ENCODE results near the gene SHOC2.
"Not testable (repeated sequence)": the region's sequence is repeated elsewhere in the genome, so short reads cannot be mapped to it uniquely, and the experiment has no call there.

SHOC2 gene

GRCh38 chr10:110901954-110902819 is 17.2 kb upstream of the SHOC2 start:
- DNase-seq (ENCODE audit: low read depth) = peak; percentile 93

DNA sequence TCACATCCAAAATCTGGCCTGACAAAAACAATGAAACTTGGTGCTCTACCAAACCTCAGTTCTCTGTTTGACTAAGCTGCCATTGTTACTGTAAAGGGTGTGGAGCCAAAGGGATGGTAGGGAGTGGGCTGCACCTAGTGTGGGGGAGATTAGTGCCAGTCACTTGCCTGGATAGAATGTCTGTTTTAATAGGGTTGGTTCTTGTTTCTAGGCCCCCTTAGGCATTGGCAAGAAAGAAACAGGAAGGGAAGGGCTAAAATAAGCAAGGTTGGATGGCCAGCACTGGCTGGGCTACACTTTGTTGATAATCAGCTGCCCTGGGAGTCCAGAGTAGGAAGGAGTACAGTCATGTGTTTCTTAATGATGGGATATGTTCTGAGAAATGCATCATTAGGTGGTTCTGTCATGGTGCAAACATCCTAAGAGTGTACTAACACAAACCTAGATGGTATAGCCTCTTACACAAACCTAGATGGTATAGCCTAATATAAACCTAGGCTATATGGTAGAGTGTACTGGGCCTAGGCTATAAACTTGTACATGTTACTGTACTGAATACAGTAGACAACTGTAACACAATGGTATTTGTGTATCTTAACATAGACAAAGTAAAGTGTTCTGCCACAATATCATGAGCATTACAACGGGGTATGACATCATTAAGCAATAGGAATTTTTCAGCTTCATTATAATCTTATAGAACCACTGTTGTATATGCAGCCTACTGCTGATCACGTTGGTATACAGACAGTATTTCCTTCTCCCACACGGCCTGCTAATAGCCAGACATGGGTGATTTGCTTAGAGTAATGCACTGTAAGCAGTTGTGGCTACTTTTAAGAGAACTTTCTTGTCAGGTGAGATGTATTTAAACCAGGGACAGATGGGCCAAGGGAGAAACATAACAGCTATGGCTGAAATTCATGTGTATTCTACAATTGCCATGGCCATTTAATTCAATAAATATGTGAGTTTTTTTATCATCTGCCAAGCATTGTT is 15.8 kb upstream of the SHOC2 start:
- peak; percentile 38 for DNase-seq (ENCODE audit: low read depth)

- no peak for DNase-seq (ENCODE audit: low read depth)
Measured at GRCh38 chr10:110910138-110910537, 9.3 kb upstream of the SHOC2 start.

DNA sequence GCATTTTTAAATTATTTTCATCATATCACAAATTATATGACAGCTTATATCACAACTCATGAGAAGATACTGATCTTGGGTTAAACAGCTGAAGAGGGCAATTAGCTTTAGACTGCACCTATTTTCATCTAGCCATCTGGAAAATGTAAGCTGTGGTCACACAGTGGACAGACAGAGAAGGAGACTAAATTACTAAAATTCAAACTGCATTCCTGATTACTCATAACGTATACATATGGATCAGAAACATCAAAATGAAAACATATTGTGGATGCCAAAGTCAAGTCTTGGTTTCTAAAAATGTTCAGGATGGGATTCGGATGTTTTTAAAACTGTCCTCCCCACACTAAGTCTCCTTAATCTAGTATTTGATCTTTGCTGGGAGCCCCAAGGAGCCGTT is 7.0 kb upstream of the SHOC2 start:
- DNase-seq (ENCODE audit: low read depth) = peak; percentile 33

GRCh38 chr10:110914431-110914830 is 5.0 kb upstream of the SHOC2 start:
- no peak for DNase-seq (ENCODE audit: low read depth)

DNA sequence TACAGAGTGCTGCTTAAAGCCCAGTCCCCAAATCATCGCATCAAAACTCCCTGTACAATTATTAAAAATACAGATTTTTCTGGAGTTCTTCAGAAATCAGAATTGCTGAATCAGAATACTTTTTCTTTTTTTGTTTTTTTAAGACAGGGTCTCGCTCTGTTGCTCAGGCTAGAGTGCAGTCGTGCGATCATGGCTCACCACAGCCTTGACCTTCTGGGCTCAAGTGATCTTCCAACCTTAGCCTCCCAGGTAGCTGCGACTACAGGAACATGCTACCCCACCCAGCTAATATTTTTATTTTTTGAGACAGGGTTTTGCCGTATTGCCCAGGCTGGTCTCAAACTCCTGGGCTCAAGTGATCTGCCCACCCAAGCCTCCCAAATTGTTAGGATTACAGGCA is 4.4 kb upstream of the SHOC2 start:
- DNase-seq (ENCODE audit: low read depth) = no peak

- not testable (repeated sequence) for DNase-seq (ENCODE audit: low read depth)
Measured at GRCh38 chr10:110915600-110915999, 3.8 kb upstream of the SHOC2 start.

GRCh38 chr10:110916554-110917346 is 2.7 kb upstream of the SHOC2 start:
- DNase-seq (ENCODE audit: low read depth) = peak; percentile 72

- DNase-seq (ENCODE audit: low read depth) = peak; percentile 94
Measured at GRCh38 chr10:110918269-110918642, 1.1 kb upstream of the SHOC2 start.

- DNase-seq (ENCODE audit: low read depth) = peak; percentile 100
Measured at GRCh38 chr10:110918643-110919348, 608 bp upstream of the SHOC2 start, which contains the start of gene BBIP1. TSS of gene BBIP1 (minus strand) at chr10:110919180. CDS start at chr10:110918157, 1,023 bp downstream.

- peak; percentile 31 for DNase-seq (ENCODE audit: low read depth)
Measured at GRCh38 chr10:110919971-110920881, 822 bp downstream of the SHOC2 start.

- no peak for DNase-seq (ENCODE audit: low read depth)
Measured at GRCh38 chr10:110923856-110924493, 4.6 kb downstream of the SHOC2 start.

DNA sequence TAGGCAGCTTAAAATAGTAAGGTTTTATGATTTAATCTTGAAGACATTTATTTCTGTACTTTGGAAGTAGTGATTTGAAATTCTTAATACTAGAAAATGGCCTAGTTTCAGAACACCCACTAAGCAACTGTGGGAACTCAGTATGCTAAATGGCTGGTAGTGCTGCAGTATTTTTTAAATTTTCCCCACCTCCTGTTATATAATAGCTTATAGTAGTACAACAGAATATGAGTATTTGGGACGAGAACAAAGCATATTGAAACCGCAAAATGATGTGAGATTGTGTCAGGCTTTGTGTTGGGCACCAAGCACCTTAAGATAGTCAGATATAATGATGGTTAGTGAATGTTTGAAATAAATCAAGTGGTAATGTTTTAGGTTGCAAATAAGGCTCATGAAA is 8.1 kb downstream of the SHOC2 start:
- no peak for DNase-seq (ENCODE audit: low read depth)

DNA sequence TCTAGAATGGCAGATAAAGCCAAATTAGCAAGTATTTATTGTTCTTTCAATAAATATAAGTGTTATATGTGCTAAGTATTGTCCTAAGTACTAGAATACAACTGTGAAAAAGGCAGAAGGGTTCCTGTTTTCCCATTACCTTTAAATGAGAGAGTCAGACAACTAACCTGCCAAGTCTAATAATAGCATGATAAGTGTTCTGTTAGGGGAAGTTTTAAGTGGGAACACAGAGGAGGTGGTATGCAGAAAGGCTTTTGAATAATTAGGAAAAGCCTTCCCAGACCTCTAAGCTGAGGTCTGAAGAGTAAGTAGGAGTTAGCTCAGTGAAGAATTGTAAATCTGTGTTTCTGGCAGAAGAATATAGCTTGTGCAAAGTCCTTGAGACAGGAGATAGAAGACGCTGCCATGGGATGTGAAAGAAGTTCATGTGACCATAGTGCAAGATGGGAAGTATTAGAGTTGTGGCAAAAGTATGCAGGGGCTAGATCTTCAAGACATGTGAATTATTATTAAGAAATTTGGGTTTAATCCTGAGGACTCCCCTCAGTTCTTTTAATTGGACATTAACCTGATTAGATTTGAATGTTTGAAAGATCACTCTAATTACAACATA is 12.5 kb downstream of the SHOC2 start:
- DNase-seq (ENCODE audit: low read depth) = no peak

- no peak for DNase-seq (ENCODE audit: low read depth)
Measured at GRCh38 chr10:110932505-110933180, 13.2 kb downstream of the SHOC2 start.

GRCh38 chr10:110936757-110937156 is 17.4 kb downstream of the SHOC2 start:
- no peak for DNase-seq (ENCODE audit: low read depth)

DNA sequence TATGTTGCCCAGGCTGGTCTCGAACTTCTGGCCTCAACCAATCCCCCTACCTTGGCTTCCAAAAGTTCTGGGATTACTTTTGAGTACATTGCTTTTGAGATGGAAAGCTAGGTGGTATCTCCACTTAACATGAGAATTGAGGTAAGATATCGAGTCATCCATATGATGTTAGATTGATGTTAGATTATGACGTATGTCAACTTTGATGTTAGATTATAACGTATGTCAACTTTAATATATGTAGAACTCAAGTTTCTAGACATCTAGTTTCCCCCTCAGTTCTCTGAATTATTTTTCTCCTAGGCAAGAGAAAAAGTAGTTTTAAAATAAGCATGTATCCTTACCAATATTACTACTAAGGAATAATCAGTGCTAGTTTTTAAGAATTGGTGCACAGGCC is 20.0 kb downstream of the SHOC2 start:
- DNase-seq (ENCODE audit: low read depth) = no peak

GRCh38 chr10:110944792-110945396 is 25.5 kb downstream of the SHOC2 start:
- peak; percentile 87 for DNase-seq (ENCODE audit: low read depth)
